SHP77 treated with DMSO at 0.1 percent for 48 hours (cell line): ENCODE measurements around the gene EEIG1.
"Not testable (repeated sequence)": the region's sequence is repeated elsewhere in the genome, so short reads cannot be mapped to it uniquely, and the experiment has no call there.

Source experiments
- DNase-seq: peaks from one replicate; lab custom pipeline; 2025; lab: John Stamatoyannopoulos, UW

EEIG1 gene

DNA sequence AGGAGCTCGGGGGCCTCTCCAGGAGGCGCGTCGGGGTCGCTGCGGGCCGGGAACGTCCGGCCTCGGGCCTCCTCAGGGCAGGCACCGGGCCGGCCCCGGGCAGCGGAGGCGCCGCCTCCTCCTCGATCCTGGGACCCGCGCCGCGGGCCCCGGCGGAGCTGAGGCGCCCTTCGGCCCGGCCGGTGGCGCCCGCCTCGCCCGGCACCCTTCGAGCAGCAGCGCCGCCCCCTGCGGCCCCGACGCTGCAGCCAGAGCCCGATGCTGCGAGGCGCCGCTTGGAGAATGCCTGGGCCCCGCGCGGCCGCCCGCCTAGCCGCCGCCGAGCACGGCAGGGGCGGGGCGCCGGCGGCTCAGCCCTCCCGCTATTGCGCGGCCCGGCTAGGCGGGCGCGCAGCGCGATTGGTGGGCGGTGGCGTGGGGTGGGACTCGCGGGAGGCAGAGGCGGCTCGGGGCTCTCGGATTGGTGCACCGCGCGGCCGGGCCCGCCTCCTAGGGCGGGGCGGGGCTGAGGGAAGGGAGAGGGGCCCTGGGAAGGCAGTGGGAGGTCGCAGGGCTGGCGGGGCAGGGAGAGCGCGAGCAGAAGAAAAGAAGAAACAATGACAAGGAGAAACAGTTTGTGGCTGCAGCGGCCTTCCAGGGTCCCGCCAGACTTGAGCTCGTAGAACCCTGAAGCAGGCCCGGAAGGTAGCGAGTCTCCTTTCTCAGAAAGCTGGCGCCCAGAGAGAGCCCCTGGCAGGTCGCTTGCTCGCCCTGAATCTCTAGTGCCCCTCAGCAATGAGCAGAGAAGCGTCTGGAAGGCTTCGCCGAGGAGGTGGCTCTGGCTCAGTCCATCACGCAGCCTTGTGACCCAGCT lies at the start of gene EEIG1:
Gene EEIG1 (minus strand): TSS at position 284 of the 853 bp plus-strand sequence. CDS start 852 bp downstream, outside the sequence.
- peak; percentile 51 for DNase-seq

GRCh38 chr9:128027705-128028104 lies 46.9 kb upstream of the EEIG1 start:
- no peak for DNase-seq

GRCh38 chr9:128026773-128027541 lies 46.2 kb upstream of the EEIG1 start:
- no peak for DNase-seq

- DNase-seq, result no peak
Observed at GRCh38 chr9:128026255-128026772, 45.5 kb upstream of the EEIG1 start.

DNA sequence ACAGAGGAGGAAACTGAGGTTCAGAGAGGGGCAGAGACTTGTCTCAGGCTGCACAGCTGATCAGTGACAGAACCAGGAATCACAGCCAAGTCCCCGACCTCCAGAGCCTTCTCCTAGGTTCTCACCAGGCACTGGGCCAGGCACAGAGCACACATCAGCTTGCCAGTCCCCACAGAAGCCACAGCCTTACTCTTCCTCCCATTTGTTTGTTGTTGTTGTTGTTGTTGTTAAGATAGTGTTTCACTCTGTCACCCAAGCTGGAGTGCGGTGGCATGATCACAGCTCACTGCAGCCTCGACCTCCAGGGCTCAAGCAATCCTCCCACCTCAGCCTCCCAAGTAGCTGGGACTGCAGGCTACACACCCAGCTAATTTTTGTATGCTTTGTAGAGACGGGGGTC lies 44.9 kb upstream of the EEIG1 start:
- DNase-seq, result no peak

GRCh38 chr9:128024761-128025308 lies 44.0 kb upstream of the EEIG1 start:
- DNase-seq, result no peak

DNA sequence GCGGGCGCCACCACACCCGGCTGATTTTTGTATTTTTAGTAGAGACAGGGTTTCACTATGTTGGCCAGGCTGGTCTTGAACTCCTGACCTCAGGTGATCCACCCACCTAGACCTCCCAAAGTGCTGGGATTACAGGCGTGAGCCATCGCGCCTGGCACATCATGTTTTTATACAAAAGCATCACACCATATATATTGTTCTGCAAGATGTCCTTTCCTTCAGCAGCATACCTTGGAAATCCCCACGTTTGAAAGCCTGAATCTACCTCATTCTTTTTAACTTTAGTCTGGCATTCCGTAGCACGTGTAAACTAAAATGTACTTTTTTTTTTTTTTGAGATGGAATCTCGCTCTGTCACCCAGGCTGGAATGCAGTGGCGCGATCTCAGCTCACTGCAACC lies 42.9 kb upstream of the EEIG1 start:
- not testable (repeated sequence) for DNase-seq

DNA sequence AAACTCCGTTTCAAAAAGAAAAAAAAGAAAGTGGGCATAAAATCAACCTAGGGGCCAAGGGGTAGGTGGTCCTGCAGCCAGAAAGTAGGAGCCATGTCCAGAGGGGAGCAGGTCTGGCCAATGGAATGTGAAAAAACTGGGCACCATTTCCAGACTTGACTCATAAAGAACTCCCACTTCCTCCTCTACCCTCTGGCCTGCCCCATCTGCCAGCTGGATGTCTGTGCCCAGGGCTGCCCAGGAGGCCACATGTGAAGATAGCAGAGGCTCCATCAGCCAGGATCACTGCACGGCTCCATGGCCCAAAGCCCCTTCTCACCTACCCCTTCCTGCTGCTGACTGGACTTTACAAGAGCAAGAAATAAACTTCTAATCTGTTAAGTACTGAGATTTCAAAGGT lies 42.1 kb upstream of the EEIG1 start:
- DNase-seq, result no peak

DNA sequence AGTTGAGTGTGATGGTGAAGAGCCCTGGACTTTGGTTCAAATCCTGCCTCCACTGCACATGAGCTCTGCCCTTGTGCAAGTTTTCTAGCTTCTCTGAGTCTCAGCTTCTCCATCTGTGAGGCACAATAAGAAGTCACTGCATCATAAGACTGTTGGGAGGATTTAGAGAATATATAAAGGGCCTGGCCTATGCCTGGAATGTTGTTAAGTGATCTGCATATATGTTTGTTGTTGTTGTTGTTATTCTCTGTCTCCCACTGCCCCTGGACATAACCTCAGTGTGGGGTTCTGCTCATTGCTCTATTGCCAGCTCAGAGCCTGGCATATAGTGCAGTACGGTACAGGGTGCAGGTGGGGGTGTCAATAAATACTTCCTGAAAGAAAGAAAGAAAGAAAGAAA lies 40.3 kb upstream of the EEIG1 start:
- no peak for DNase-seq

GRCh38 chr9:128020692-128021091 lies 39.9 kb upstream of the EEIG1 start:
- DNase-seq, result no peak

DNA sequence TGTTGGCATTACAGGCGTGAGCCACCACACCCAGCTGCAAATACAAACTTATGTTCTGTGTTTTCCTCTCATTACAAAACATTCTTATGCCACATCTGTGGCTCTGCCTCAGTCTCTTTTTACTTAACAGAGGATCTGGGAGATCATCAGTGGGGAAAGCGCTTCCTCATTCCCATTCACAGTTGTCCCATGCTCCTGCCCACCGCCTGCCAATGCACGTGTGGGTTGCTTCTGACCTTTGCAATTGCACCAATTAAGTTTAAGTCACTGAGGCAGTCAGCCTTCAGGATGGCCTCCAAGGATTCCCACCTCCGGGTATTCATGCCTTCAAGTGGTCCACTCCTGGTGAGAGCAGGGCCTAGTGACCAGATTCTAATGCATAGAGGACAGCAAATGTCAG lies 34.9 kb upstream of the EEIG1 start:
- no peak for DNase-seq

DNA sequence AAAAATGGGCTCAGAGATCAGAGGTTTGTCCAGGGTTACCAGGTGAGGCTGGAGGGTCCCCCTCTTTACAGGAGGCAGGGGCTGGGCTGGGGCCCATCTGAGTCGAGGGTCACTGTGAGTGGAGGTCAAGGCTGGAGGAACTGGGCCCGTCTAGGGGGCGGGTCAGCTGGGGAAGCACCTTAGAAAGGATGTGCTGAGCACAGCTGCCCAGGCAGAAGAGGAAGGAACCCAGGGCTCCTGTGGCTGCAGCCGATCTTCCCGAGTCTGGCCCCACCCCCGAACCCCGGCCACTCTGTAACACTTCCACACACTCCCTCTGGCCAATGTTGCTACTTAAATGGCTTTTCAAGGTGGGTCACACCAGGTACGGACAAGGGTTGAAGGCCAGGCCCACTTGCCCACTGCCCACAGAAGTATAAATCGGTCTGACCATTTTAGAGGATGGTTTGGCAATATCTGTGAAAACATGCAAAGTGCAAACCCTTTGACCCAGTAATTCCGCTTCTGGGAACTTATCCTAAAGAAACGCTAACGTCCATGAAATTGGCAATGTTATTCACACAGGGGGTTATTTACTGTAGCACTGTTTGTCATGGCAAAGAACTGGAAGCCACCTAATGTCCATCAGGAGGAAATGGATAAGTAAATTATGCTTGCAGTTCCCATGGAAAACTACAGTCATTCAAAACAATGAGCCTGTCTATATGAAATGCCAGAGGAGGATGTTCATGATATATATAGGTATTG lies 30.5 kb upstream of the EEIG1 start:
- DNase-seq, result no peak

DNA sequence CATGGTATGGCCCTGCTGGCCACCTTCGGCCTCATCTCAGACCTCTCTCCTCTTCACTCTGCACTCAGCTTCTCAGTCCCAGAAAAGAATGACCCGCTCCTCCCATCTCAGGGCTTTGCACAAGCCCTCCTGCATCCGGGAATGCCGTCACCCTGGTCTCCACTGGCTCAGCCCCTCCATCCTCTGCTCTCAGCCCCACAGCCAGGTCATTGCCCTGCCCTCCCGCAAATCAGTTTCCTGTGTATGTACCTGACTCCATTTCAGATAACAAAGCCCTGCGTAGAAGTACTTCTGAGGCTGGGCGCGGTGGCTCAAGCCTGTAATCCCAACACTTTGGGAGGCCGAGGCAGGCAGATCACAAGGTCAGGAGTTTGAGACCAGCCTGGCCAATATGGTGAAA lies 28.9 kb upstream of the EEIG1 start:
- DNase-seq, result no peak

GRCh38 chr9:128008171-128008570 lies 27.4 kb upstream of the EEIG1 start:
- no peak for DNase-seq

DNA sequence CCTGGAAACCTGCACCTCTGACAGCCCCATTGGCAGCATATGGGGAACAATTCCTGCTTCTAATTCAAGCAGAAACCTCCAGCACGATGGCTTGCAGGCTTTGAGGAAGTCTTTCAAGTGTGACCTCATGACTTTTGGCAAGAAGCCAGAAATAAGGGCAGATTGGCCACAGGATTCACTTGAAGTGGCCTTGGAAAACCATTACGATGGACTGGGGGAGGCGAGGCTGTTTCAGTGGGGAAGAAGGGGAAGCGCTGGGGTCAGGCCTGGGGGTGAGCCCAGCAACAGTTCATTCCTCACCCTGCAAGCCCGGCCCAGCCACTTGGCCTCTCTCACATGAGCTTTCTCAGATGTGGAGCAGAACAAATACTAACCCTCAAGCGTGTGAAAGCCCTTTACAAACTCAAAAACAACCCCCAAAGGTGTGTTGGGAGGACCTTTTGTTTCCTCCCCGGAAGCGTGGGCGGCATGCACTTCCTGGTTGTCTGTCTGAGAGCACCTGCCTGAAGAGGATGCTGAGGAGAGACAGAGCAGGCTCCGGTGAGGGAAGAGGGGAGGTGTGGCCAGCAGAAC lies 26.9 kb upstream of the EEIG1 start:
- peak; percentile 63 for DNase-seq

- no peak for DNase-seq
Observed at GRCh38 chr9:128006332-128006996, 25.7 kb upstream of the EEIG1 start.

- DNase-seq, result peak; percentile 75
Observed at GRCh38 chr9:128005923-128006322, 25.1 kb upstream of the EEIG1 start.

- no peak for DNase-seq
Observed at GRCh38 chr9:128003966-128004604, 23.3 kb upstream of the EEIG1 start.

GRCh38 chr9:128002959-128003358 lies 22.2 kb upstream of the EEIG1 start:
- no peak for DNase-seq

- DNase-seq, result no peak
Observed at GRCh38 chr9:128001779-128002298, 21.1 kb upstream of the EEIG1 start.
